Tibial artery (tissue), 4 donors: Measurements from ENCODE around the gene CATSPER3.

Experiments used
- DNase-seq, 2 donors: peaks; one replicate each; pipeline ENCODE4 v3.0.0-alpha.2; 2019
- H3K27ac ChIP-seq, 2 donors: fragments of 200-600 bp; sonication (generic) in 1 of 2; 1 replicate in 1 of 2; 2 replicates in 1 of 2; pipeline ENCODE4 v1.5.1; 2018 to 2019; ENCODE audit warnings: mild to moderate bottlenecking in 1 of 2
- H3K27me3 ChIP-seq, 2 donors: fragments of 200-600 bp; sonication (generic) in 1 of 2; one replicate each; pipeline versions ENCODE4 v1.5.1 to v1.6.0; 2016 to 2019
- H3K36me3 ChIP-seq, 3 donors: fragments of 200-600 bp; sonication (generic) in 2 of 3; one replicate each; pipeline ENCODE4 v1.5.1; 2016 to 2019; ENCODE audit warnings: mild to moderate bottlenecking in 2 of 3
- H3K4me1 ChIP-seq, 4 donors: fragments of 200-600 bp; sonication (generic) in 2 of 4; 1 replicate in 3 of 4; 2 replicates in 1 of 4; pipeline ENCODE4 v1.5.1; 2016 to 2019
- H3K4me3 ChIP-seq, 2 donors: fragments of 200-600 bp; sonication (generic) in 1 of 2; 1 replicate in 1 of 2; 2 replicates in 1 of 2; pipeline ENCODE4 v1.5.1; 2018 to 2019; ENCODE audit warnings: mild to moderate bottlenecking in 2 of 2
- H3K9me3 ChIP-seq, 3 donors: fragments of 200-600 bp; sonication (generic) in 1 of 3; one replicate each; pipeline ENCODE4 v1.5.1; 2016 to 2019
- CTCF ChIP-seq, 2 experiments: fragments of 200-600 bp in 1 of 2; fragments of 450-650 bp in 1 of 2; IDR thresholded peaks; one replicate each; pipeline ENCODE4 v1.5.1; 2017 to 2019; ENCODE audit warnings: antibody characterized with exemption in 2 of 2, mild to moderate bottlenecking in 1 of 2, moderate library complexity in 1 of 2
- intact Hi-C: fragments of 100-400 bp; cut with DNase I; formaldehyde crosslinking; loops from one replicate; pipeline ENCODE4 v1.15.0; 2023; ENCODE audit warnings: low total_unique reads

CATSPER3 gene

GRCh38 chr5:135030123-135030955 lies 62.6 kb downstream of the CATSPER3 start:
- Histone ChIP-seq H3K4me3 (peak overlapping the region; percentile 90), H3K27me3 (peaks cover 0 to 9% of the 10 kb centered on the region in 2 donors), H3K27ac (peak overlapping the region; percentile 84 to 96), H3K4me1 (peaks cover 0 to 40% (median 18%) of the 10 kb centered on the region in 4 donors), H3K9me3 (no peaks in the 10 kb centered on the region), H3K36me3 (peaks cover 0 to 22% (median 6%) of the 10 kb centered on the region in 3 donors)
- intact Hi-C loops = loop anchor here (10.0 kb wide), 2 partner anchors 126 to 164 kb away; partner anchors contain the start of gene PCBD2
- TF ChIP-seq CTCF (IDR thresholded peaks at IDR 0.05) = no peak
- no peak for DNase-seq

- intact Hi-C loops = loop anchor here (10.0 kb wide), 2 partner anchors 126 to 164 kb away; partner anchors contain the start of gene PCBD2
- peaks cover 0 to 40% (median 18%) of the 10 kb centered on the region in 4 donors for H3K4me1 ChIP-seq
- TF ChIP-seq CTCF (IDR thresholded peaks at IDR 0.05) = no peak
- peaks cover 0 to 13% of the 10 kb centered on the region in 2 donors for H3K27me3 ChIP-seq
- H3K36me3 ChIP-seq = peaks cover 0 to 22% (median 6%) of the 10 kb centered on the region in 3 donors
- H3K27ac ChIP-seq = peak overlapping the region; percentile 84 to 96
- peak overlapping the region; percentile 90 for H3K4me3 ChIP-seq
- no peak for DNase-seq
- H3K9me3 ChIP-seq = no peaks in the 10 kb centered on the region
These were observed 63.5 kb downstream of the CATSPER3 start for GRCh38 chr5:135030956-135031812.

GRCh38 chr5:135031813-135032694 lies 64.3 kb downstream of the CATSPER3 start:
- H3K4me1 ChIP-seq = peaks cover 0 to 40% (median 18%) of the 10 kb centered on the region in 4 donors
- H3K9me3 ChIP-seq = no peaks in the 10 kb centered on the region
- H3K4me3 ChIP-seq = peak overlapping the region; percentile 90
- H3K27me3 ChIP-seq = peaks cover 0 to 16% of the 10 kb centered on the region in 2 donors
- intact Hi-C loops = loop anchor here (10.0 kb wide), 2 partner anchors 127 to 163 kb away; partner anchors contain the start of gene PCBD2
- H3K36me3 ChIP-seq = peaks cover 0 to 16% (median 6%) of the 10 kb centered on the region in 3 donors
- no peak for DNase-seq
- H3K27ac ChIP-seq = peak overlapping the region; percentile 84 to 96
- no peak for TF ChIP-seq CTCF (IDR thresholded peaks at IDR 0.05)

GRCh38 chr5:135032695-135032998 lies 64.9 kb downstream of the CATSPER3 start:
- H3K27ac ChIP-seq = peak overlapping the region; percentile 84 to 96
- peaks cover 0 to 21% of the 10 kb centered on the region in 2 donors for H3K27me3 ChIP-seq
- no peak for DNase-seq
- peaks cover 0 to 40% (median 18%) of the 10 kb centered on the region in 4 donors for H3K4me1 ChIP-seq
- TF ChIP-seq CTCF (IDR thresholded peaks at IDR 0.05) = no peak
- H3K36me3 ChIP-seq = peaks cover 0 to 10% (median 6%) of the 10 kb centered on the region in 3 donors
- H3K4me3 ChIP-seq = peak overlapping the region; percentile 90
- H3K9me3 ChIP-seq = no peaks in the 10 kb centered on the region
- intact Hi-C loops = loop anchor here (10.0 kb wide), 2 partner anchors 128 to 162 kb away; partner anchors contain the start of gene PCBD2
